ENCODE results near the gene ZBTB46.

DNA sequence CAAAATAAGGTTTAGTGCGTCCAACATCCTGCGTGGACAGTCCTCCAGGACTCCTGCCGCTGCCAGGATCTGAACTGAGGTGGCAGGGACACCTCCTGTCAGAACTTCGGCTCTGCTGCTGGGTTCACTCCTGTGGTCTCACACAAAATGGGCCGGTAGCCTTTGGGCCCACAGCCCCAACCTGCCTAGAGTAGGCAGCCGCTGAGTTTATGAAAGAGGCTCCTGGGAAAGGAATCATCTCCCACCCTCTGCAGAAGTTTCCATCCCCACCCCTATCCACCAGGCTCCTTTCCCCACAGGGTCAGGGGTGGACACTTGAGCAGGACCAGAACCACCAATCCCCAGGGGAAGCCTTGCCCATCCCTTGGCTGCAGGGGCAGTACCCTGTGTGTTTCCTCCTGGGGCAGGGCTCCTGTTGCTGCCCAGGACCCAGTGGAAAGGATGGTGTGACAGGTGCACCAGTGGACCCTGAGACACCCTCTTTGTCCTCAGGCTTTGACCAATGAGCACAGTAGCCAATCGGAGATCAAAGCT is 28.2 kb upstream of the ZBTB46 start:
- TF ChIP-seq, protein P1, sequence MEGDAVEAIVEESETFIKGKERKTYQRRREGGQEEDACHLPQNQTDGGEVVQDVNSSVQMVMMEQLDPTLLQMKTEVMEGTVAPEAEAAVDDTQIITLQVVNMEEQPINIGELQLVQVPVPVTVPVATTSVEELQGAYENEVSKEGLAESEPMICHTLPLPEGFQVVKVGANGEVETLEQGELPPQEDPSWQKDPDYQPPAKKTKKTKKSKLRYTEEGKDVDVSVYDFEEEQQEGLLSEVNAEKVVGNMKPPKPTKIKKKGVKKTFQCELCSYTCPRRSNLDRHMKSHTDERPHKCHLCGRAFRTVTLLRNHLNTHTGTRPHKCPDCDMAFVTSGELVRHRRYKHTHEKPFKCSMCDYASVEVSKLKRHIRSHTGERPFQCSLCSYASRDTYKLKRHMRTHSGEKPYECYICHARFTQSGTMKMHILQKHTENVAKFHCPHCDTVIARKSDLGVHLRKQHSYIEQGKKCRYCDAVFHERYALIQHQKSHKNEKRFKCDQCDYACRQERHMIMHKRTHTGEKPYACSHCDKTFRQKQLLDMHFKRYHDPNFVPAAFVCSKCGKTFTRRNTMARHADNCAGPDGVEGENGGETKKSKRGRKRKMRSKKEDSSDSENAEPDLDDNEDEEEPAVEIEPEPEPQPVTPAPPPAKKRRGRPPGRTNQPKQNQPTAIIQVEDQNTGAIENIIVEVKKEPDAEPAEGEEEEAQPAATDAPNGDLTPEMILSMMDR (IDR thresholded peaks at IDR 0.05; ENCODE audit: insufficient read depth, low read length, poor library complexity, severe bottlenecking) = no peak
- TF ChIP-seq EZH2phosphoT487 (conservative IDR thresholded peaks at IDR 0.05; ENCODE audit: low read length) = no peak

All from SU-DHL-6 (cell line).